HepG2 (cell line): ENCODE data around the gene SRC. TPM values are rescaled to one million over a fixed set of nuclear protein-coding genes. Genes with fewer than 3 reads are reported as not detected.

Experiments used
- AFF4 ChIP-seq: sonication (generic); formaldehyde crosslinking; IDR thresholded peaks from 2 replicates; pipeline ENCODE4 v1.4.0; 2020; ENCODE audit warnings: missing genetic modification reagents
- ELF3 ChIP-seq: IDR thresholded peaks from 2 replicates; pipeline ENCODE4 v1.6.1; 2016; ENCODE audit warnings: missing genetic modification reagents, missing compliant biosample characterization
- ERF ChIP-seq: IDR thresholded peaks from 2 replicates; pipeline ENCODE4 v1.6.1; 2018; ENCODE audit warnings: missing biosample characterization, missing genetic modification reagents
- HMGXB3 ChIP-seq: sonication (generic); formaldehyde crosslinking; IDR thresholded peaks from 2 replicates; pipeline ENCODE4 v1.4.0; 2020; ENCODE audit warnings: missing genetic modification reagents, borderline replicate concordance
- HNRNPLL ChIP-seq: fragments of 200-400 bp; formaldehyde crosslinking; IDR thresholded peaks from 2 replicates; pipeline ENCODE4 v1.6.1; 2017; ENCODE audit warnings: mild to moderate bottlenecking, low read depth, low read length; ENCODE audit not compliant: poor library complexity, severe bottlenecking
- SCMH1 ChIP-seq: sonication (generic); formaldehyde crosslinking; IDR thresholded peaks from 2 replicates; pipeline ENCODE4 v1.9.0; 2021; ENCODE audit warnings: missing genetic modification reagents, mild to moderate bottlenecking, borderline replicate concordance
- ZFP1 ChIP-seq: IDR thresholded peaks from 2 replicates; pipeline ENCODE4 v1.6.1; 2016
- ZNF180 ChIP-seq: sonication (generic); formaldehyde crosslinking; IDR thresholded peaks from 2 replicates; pipeline ENCODE4 v1.4.0; 2020; ENCODE audit warnings: low read depth, missing genetic modification reagents, borderline replicate concordance
- ZNF3 ChIP-seq: IDR thresholded peaks from 2 replicates; pipeline ENCODE4 v1.7.0; 2017; ENCODE audit warnings: inconsistent platforms
- ZNF331 ChIP-seq: sonication (generic); formaldehyde crosslinking; IDR thresholded peaks from 2 replicates; pipeline ENCODE4 v1.4.0; 2020; ENCODE audit warnings: missing genetic modification reagents
- ZNF501 ChIP-seq: sonication (generic); formaldehyde crosslinking; IDR thresholded peaks from 2 replicates; pipeline ENCODE4 v1.5.1; 2020; ENCODE audit warnings: mild to moderate bottlenecking, moderate library complexity, missing genetic modification reagents
- ZNF543 ChIP-seq: sonication (generic); formaldehyde crosslinking; IDR thresholded peaks from 2 replicates; pipeline ENCODE4 v1.4.0; 2020; ENCODE audit warnings: mild to moderate bottlenecking, missing genetic modification reagents
- ZNF577 ChIP-seq: sonication (generic); formaldehyde crosslinking; IDR thresholded peaks from 2 replicates; pipeline ENCODE4 v1.4.0; 2020; ENCODE audit warnings: mild to moderate bottlenecking, low read depth, missing genetic modification reagents, borderline replicate concordance
- ZNF615 ChIP-seq: sonication (generic); formaldehyde crosslinking; IDR thresholded peaks from 2 replicates; pipeline ENCODE4 v1.5.0; 2020; ENCODE audit warnings: mild to moderate bottlenecking, missing genetic modification reagents, borderline replicate concordance
- ZNF724P ChIP-seq: sonication (generic); formaldehyde crosslinking; IDR thresholded peaks from 2 replicates; pipeline ENCODE4 v1.8.0; 2022; ENCODE audit warnings: missing genetic modification reagents, borderline replicate concordance
- ZNF749 ChIP-seq: sonication (generic); formaldehyde crosslinking; IDR thresholded peaks from 2 replicates; pipeline ENCODE4 v1.8.0; 2022; ENCODE audit warnings: mild to moderate bottlenecking, missing genetic modification reagents, moderate library complexity, borderline replicate concordance
- polyA plus RNA-seq, 8 experiments: library from polyadenylated mRNA; depleted of rRNA in 3 of 8; stranded (reverse) in 7 of 8; unstranded in 1 of 8; fragments of >200 nt; fragmentation: Illumina TruSeq in 4 of 8; extraction: Trizol in 4 of 8; gene quantifications; 2 replicates each; pipeline versions ENCODE4 v1.2.1 to v1.2.3, GENCODE V29; 2011 to 2016; ENCODE audit warnings: low read depth in 4 of 8, missing spikeins in 1 of 8, mixed read lengths in 1 of 8; ENCODE audit not compliant: insufficient read depth in 1 of 8
- total RNA-seq, 5 experiments: library from RNA; depleted of rRNA; stranded (reverse); fragments of >200 nt; fragmentation: Illumina TruSeq; extraction: Trizol; gene quantifications; 2 replicates each; pipeline ENCODE4 v1.2.3, GENCODE V29; 2016; ENCODE audit warnings: low read depth in 1 of 5
- TF ChIP-seq, protein P1 (sequence below): sonication (generic); formaldehyde crosslinking; IDR thresholded peaks from 2 replicates; pipeline ENCODE4 v1.4.0; 2020; ENCODE audit warnings: missing genetic modification reagents; ENCODE audit errors: not compliant biosample characterization
- TF ChIP-seq, protein P2 (sequence below): sonication (generic); formaldehyde crosslinking; IDR thresholded peaks from 2 replicates; pipeline ENCODE4 v1.5.0; 2020; ENCODE audit warnings: mild to moderate bottlenecking, low read depth, missing genetic modification reagents, borderline replicate concordance

The SRC gene
- total and polyA plus RNA-seq, 2 of the 13 experiments (the other 11 are each of a cell fraction or from before 2014, with no cell fraction given) = 54.7 to 192 TPM

DNA sequence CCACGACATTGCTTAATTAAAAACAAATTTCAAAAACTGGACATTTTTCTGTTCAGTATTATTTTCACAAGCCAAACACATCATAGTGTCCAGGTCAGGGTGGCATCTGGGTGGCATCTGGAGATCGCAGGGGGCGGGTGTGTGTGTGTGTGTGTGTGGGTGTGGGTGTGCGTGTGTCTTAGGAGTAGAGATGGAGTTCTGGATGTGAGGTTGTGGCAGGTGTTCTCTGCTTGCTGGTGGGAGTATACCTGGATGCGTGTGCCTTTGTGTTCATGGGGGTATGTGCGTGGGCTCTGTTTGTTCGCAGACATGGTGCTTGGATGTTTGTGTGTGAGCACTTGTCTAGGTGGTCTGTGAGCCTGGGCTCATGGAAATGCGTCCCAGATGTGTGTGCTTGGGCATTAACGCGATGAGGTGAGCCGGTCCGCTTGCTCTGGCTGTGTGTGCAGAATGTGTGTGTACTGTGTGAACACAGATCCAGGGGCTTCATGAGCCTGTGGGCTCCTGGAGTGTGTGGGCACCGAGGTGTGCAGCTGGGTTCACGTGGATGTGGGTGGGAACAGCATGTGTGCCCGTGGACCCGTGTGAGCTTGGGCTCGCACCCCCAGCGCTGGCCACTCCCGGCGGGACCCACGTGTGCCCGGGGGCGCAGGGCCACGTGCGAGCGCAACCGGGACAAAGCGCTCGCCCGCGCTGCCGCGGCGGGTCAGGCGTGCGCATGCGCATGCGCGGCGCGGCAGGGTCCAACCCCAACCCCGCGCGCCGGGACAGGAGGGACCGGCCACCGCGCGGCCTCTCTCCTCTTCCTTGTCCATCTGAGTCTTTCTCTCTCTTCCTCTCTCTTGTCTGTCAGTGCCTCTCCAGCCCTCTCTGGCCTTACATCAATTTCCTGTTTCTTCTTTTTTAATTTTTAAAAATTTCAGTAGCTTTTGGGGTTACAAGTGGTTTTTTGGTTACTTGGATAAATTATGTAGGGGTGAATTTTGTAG, 60.4 kb downstream of the SRC start (continued):
- TF ChIP-seq, protein P1, sequence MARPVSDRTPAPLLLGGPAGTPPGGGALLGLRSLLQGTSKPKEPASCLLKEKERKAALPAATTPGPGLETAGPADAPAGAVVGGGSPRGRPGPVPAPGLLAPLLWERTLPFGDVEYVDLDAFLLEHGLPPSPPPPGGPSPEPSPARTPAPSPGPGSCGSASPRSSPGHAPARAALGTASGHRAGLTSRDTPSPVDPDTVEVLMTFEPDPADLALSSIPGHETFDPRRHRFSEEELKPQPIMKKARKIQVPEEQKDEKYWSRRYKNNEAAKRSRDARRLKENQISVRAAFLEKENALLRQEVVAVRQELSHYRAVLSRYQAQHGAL (CRISPR knock-in tag) = peak; percentile 95
- TF ChIP-seq SCMH1 (CRISPR knock-in tag) (no peak), HNRNPLL (peak; percentile 60), ZNF180 (peak; percentile 94; the same call in 1 of the 2 replicates), ERF (CRISPR knock-in tag) (peak; percentile 93), ZNF331 (peak; percentile 91), HMGXB3 (CRISPR knock-in tag) (no peak), ZNF724P (CRISPR knock-in tag) (peak; percentile 96; the same call in 1 of the 2 replicates), ZNF3 (CRISPR knock-in tag) (no peak), ZFP1 (CRISPR knock-in tag) (peak; percentile 69; the same call in 1 of the 2 replicates), ELF3 (CRISPR knock-in tag) (peak; percentile 64), ZNF749 (CRISPR knock-in tag) (peak; percentile 99), ZNF615 (CRISPR knock-in tag) (no peak), ZNF577 (no peak), ZNF543 (CRISPR knock-in tag) (0 out of 2 replicates have a peak, but pooled peaks have one; percentile 89), AFF4 (CRISPR knock-in tag) (no peak), ZNF501 (CRISPR knock-in tag) (0 out of 2 replicates have a peak, but pooled peaks have one; percentile 51)
- TF ChIP-seq, protein P2, sequence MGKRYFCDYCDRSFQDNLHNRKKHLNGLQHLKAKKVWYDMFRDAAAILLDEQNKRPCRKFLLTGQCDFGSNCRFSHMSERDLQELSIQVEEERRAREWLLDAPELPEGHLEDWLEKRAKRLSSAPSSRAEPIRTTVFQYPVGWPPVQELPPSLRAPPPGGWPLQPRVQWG = peak; percentile 75; the same call in 1 of the 2 replicates
